OCI-M2 (cell line): ENCODE data around the gene PTPRK.

Experiments used
- DNase-seq: peaks from one replicate; lab custom pipeline; 2025; ENCODE audit not compliant: unreplicated experiment; lab: John Stamatoyannopoulos, UW

PTPRK gene

DNA sequence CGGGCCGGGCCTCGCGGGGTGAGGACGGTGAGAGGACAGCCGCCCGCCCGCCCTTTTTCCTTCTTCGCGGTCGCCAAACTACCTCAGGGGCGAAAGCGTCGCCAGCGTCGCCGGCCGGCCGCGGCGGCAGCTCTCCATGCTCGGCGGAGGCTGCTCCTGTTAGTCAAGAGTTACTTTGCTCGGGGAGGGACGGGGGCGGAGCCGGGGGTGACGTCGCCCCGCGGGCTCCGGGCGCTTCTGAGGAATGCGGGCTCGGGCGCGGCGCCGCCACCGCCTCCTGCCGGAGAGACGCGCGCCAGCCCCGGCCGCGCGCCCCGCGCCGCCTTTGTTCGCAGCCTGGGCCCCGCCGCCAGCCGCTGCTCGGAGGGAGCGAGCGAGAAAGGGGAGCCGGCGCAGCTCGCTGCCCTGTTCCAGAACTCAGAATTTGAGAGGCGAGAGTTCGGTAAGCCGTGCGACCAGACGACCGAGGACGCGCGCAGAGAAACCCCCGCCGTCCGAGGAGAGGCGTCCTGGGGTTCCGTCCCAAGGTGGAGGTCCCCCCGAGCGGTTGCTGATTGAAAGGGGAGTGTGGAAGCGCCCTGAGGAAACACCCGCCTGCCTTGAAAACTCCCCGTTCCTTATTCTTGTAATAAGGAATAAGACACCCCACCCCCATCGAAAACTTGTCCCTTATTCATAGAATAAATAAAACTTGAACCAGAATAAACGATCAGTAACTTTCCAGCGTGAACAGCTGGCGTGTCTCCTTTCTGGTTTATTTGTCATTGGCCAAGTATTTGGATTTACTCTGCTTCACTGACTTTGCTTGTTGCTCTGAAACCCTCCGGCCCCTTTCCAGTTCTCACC lies at the start of gene PTPRK:
Gene PTPRK (minus strand): TSS at position 164 of the 846 bp plus-strand sequence. CDS start 241 bp downstream, outside the sequence.
- DNase-seq: no peak

DNA sequence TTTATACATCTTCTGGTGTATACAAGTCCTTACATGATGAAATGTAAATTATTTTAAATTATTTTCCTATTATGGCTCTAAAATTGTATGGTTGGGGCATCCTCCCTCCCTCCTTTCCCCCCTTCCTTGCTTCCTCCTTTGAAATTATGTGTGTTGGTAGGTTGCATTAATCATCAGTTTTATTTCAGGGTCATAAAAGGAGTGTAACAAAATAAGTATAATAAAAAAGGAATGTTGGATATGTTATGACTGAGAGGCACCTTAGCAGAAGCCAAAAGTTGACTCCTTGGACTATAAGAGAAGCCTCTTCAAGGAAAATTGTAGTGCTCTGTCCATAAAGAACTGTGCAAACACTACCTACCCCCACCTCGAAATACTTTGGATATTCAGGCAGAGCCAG lies 46.6 kb upstream of the PTPRK start:
- no peak for DNase-seq

GRCh38 chr6:128560966-128561365 lies 40.6 kb upstream of the PTPRK start:
- no peak for DNase-seq

DNA sequence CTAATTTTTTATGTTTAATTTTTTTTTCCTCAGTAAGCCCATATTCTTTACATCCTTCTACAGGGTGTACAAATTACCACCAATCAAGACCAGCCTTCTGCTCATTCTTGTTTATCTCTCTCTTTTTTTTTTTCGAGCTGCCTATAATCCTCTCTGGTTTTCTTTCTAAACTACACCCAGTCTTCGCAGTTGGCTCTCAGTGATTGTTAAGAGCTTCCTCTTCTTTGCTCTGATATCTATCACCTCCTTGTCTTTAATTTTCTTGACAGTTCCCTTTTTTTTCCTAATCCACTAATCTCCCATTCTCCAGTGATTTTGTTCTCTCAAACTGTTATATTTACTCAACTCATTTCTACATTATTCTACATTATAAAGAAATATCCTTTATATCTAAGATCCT lies 38.5 kb upstream of the PTPRK start:
- DNase-seq: no peak

DNA sequence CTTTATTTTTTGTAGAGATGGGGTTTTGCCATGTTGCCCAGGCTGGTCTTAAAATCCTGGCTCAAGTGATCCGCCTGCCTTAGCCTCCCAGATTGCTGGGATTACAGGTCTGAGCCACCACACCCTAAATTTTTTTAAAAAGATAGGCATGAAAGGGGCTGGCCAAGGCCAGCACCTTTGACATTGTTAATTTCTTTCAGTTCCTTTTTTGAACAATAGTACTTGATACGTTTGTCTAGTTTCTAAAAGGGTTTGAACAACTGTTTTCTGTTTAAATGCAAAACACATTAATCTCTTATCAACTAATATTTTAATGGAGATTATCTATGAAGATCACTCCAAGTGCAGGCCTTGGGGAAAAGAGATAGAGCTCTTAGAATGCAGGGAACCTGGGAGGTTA lies 37.6 kb upstream of the PTPRK start:
- DNase-seq: no peak

DNA sequence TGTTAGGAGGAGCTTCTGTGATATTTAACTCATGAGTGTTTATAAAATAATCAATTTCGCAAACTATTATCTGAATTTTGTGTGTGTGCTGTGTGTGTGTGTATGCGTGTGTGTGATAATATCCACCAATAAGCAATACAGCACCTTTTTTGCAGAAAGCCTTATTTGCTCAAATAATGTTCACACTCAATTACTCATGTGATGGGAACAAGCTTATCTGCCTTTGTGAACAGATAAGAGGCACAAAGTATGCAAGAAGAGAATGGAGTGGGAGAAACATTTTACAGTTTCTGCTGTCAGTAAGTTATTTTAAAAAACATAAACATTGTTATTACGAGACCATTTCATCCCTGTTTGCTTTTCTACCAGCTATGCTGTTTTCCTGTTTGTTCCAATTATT lies 36.7 kb upstream of the PTPRK start:
- DNase-seq: no peak

GRCh38 chr6:128554302-128554701 lies 33.9 kb upstream of the PTPRK start:
- DNase-seq: no peak

- DNase-seq: no peak
Measured at GRCh38 chr6:128541261-128541660, 20.9 kb upstream of the PTPRK start.

- no peak for DNase-seq
Measured at GRCh38 chr6:128538763-128539162, 18.4 kb upstream of the PTPRK start.

- DNase-seq: no peak
Measured at GRCh38 chr6:128532827-128533226, 12.4 kb upstream of the PTPRK start.

DNA sequence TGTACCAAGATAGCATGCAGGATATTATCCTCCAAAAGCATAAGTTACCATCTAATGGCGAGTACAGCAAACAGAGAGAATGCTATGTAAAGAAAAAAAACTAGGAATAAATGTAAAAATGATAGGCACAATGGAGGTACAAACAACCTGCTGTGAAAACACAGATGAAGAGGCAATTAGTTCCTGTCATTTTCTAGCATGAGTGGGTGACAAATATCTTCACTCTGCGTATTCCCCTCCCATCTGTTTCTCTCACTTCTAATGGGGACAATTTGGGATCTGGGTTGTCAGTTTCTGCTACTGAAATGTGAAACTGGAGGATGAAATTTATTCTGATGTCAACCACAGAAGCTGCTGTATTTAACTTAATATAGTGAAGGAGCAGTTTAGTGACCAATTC lies 11.7 kb upstream of the PTPRK start:
- DNase-seq: no peak

GRCh38 chr6:128531696-128532095 lies 11.3 kb upstream of the PTPRK start:
- no peak for DNase-seq

- no peak for DNase-seq
Measured at GRCh38 chr6:128528241-128528640, 7.8 kb upstream of the PTPRK start.

DNA sequence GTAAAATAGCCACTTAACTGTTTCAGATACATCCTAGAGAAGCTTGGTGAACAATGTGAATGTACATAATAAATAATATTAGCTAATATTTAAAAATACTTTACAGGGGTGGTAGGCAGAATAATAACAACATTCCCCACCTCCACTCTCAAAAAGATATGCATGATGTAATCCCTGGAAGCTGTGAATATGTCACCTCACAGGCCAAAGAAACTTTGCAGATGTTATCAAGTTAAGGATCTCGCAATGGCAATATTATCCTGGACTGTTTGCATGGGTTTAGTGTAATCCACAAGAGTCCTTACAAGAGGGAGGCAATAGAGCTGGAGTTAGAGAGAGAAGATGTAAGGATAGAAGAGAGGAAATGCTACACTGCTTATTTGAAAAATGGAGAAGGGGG lies 7.0 kb upstream of the PTPRK start:
- no peak for DNase-seq

DNA sequence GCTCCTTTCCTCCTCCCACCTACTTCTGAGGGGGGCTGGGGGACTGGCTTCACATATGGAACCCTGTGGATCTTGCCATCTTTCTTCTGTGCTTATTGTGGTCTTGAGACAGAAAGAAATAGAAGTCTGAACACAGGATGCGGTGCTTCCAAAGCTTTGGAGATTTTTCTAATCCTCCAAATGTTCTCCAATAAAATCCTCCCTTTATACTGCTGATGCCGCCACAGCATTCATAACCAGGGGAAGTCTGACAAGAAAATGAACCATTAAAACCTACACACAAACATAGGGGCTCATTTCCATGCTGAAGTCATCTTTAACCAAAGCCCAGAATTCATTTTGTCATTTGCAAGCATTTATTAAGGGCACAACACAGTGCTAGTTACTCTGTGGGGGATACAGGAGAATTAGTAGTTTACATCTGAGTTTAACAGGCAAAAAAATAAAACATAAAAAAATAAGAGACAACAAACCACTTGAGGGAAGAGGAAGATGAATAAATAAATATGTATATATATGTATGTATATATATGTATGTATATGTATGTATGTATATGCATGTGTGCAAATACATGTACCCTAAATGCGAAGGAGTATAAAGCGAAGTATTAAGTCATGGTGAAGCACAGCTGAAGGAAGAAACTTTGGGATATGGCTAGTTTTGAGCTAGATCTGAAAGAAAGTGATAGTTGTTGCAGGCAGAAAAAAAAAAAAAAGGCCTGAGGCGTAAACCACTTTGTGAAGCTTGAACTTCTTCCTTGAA lies 5.9 kb upstream of the PTPRK start:
- DNase-seq: no peak

DNA sequence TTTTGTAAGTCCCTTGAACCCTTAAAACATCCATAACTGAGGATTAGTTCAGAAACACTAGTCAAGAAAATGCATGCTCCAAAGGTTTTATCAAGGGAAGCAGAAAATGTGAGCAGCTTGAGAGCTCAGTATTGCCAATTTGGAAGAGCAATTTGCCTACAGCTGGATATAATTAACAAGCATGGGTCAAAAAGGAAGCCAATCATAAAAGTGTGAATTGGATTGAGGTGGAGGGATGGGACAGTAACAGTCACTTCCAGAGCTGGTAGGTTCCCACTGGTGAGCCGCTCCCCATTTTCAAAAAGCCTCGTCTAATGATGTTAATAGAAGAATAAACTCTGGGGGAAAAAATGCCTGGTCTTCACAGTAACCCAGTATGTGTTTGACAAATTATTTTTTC lies 5.0 kb upstream of the PTPRK start:
- no peak for DNase-seq

GRCh38 chr6:128521282-128521632 lies 858 bp upstream of the PTPRK start:
- no peak for DNase-seq

DNA sequence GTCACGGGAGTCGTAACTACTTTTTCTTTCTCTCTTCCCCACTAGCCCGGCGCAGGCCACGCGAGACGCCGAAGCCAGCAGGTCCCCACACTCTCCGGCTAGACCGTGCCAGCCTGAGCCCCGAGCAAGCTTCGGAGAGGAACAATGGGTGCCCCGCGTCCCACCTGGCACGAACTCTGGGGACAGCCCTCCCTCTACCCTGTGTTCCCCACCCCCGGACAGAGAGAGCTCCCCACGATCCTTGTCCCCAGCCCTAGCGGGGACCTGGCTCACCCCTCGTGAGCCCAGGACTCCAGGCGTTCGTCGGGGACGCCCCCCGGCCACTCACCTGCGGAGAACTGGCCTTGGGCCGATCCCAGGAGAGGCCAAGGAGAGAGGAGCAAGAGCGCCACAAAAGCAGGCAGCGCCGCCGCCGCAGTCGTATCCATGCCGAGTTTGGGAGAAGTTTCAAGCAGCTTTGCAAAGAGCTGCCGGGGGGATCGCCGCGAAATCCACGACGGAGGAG lies 416 bp downstream of the PTPRK start:
- no peak for DNase-seq

DNA sequence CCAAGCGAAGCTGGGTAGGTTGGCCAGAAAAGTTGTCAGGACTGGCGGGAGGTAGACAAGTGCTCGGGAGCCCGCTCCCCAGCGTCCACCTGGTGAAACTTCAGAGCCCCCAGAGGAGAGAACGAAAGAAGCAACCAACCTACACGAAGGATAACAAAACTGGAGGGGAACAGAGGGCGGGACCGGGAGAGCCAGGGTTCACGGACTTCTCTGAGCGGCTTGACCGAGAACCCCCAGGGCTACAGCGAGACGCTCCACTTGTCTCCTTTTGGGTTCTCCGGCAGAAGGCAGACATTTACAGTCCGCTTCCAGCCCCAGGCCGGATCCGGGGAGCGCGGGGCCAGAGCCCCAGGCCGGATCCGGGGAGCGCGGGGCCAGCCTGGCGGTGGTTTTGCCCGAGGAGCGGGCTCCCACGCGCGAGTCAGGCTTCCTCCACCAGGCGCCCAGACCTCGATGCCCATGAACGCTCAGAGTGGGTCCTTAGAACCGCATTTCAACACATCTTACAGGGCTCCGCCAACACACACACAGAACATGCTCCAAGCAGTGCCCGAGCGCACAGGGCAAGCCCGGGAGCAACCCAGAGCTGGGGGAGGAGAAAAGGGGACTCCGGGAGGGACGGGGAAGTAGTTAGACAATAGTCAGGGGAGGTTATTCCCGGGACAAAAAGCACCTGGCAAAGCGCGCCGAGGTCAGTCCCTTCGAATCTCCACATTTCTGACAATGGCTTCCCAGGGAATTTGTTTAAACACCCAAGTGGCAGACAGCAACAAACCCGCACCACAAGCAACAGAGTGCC lies 1.1 kb downstream of the PTPRK start:
- DNase-seq: no peak

DNA sequence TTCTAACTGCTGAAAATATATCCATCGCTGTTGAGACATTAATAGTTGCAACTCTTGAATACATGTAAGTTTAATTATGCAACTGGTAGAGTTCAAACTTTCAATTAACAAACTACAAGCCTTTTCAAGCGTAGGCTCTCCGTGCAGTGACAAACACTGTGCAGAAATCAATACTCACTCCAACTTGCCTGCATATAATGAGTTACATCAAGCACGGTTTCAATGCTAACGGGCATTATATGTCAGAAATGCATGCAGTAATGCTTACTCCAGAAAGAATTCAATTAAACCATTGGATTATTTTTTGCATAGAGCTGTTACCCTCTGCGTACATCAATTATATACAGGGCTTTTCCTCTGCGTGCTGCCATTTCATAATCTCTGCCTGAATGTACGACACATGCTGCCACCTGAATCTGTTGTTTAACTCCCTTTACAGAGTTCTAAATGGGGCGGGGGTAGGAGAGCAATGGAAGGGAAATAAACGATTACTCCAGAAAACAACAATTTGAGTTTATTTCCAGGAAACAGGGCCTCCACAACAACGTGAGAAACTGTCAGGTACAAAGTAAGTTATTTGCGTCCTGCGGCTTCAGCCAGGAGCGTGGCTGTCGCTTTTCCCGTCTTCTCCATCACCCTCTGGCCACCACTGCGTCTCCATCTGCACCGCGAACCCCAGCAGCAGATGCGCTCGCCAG lies 1.8 kb downstream of the PTPRK start:
- no peak for DNase-seq

DNA sequence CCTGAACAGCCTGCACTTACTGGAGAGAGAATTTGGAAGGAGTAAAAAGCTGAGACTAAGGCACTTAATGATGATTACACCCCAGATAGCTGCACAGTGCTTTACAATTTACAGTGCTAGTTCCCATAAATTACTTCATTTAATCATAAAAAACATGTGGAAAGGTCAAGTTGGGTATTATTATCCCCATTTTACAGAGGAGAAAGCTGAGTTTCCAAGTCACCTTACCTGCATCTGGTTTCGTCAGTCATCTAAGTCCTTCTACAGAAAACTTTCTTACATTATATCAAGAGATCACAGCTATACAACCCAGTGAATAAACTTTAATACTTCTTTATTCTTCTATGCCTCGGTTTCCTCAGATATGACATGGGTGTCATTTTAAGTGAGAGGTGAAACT lies 3.3 kb downstream of the PTPRK start:
- DNase-seq: no peak
